ENCODE results near the gene FGFR1OP2.

The FGFR1OP2 gene

GRCh38 chr12:26963413-26963812 is 25.1 kb downstream of the FGFR1OP2 start:
- ChIA-PET POLR2A (no interaction called here), CTCF (interaction anchor here (1.2 to 2.4 kb wide), 5 partner anchors 8 to 51 kb away, joined by 3 to 8 read pairs (median 4); partner anchors contain the start of gene TM7SF3)
- no peak for DNase-seq (ENCODE audit: extremely low spot score)
- TF ChIP-seq CTCF (IDR thresholded peaks at IDR 0.05; ENCODE audit: control extremely low read depth, extremely low read depth, low read depth, missing control alignments): no peak

- CTCF ChIA-PET: interaction anchor here (1.3 kb wide), 1 partner anchor 31 kb away, joined by 3 read pairs; no protein-coding TSS in a partner anchor
- no peak for TF ChIP-seq CTCF (IDR thresholded peaks at IDR 0.05; ENCODE audit: control extremely low read depth, extremely low read depth, low read depth, missing control alignments)
- DNase-seq (ENCODE audit: extremely low spot score): no peak
- POLR2A ChIA-PET: no interaction called here
Measured at GRCh38 chr12:26966842-26967241, 28.6 kb downstream of the FGFR1OP2 start.

GRCh38 chr12:26970136-26970535 is 31.9 kb downstream of the FGFR1OP2 start:
- ChIA-PET POLR2A (no interaction called here), CTCF (no interaction called here)
- no peak for DNase-seq (ENCODE audit: extremely low spot score)

GRCh38 chr12:26971963-26972362 is 33.7 kb downstream of the FGFR1OP2 start:
- no peak for TF ChIP-seq CTCF (IDR thresholded peaks at IDR 0.05; ENCODE audit: control extremely low read depth, extremely low read depth, low read depth, missing control alignments)
- ChIA-PET CTCF (interaction anchor here (0.7 to 1.6 kb wide), 7 partner anchors 14 to 334 kb away, joined by 3 to 5 read pairs (median 3); partner anchors contain the start of gene FGFR1OP2), POLR2A (interaction anchor here (0.6 kb wide), 1 partner anchor 146 kb away, joined by 4 read pairs; no protein-coding TSS in a partner anchor)
- peak; percentile 80 for DNase-seq (ENCODE audit: extremely low spot score)

More at GRCh38 chr12:26970136-26970535, 31.9 kb downstream of the FGFR1OP2 start:
- TF ChIP-seq CTCF (IDR thresholded peaks at IDR 0.05; ENCODE audit: control extremely low read depth, extremely low read depth, low read depth, missing control alignments): no peak

GRCh38 chr12:26976687-26977086 is 38.4 kb downstream of the FGFR1OP2 start:
- ChIA-PET POLR2A (no interaction called here), CTCF (interaction anchor here (1.0 to 2.0 kb wide), 4 partner anchors 19 to 92 kb away, joined by 3 to 7 read pairs (median 4); no protein-coding TSS in a partner anchor)

GRCh38 chr12:26978801-26979200 is 40.5 kb downstream of the FGFR1OP2 start:
- no peak for TF ChIP-seq CTCF (IDR thresholded peaks at IDR 0.05; ENCODE audit: control extremely low read depth, extremely low read depth, low read depth, missing control alignments)
- ChIA-PET POLR2A (no interaction called here), CTCF (interaction anchor here (1.0 to 2.0 kb wide), 3 partner anchors 43 to 406 kb away, joined by 3 to 7 read pairs (median 3); no protein-coding TSS in a partner anchor)
- DNase-seq (ENCODE audit: extremely low spot score): no peak

More at GRCh38 chr12:26976687-26977086, 38.4 kb downstream of the FGFR1OP2 start:
- no peak for DNase-seq (ENCODE audit: extremely low spot score)
- TF ChIP-seq CTCF (IDR thresholded peaks at IDR 0.05; ENCODE audit: control extremely low read depth, extremely low read depth, low read depth, missing control alignments): no peak

Measured in GM10248 (cell line).